Activated B cell treated with CpG ODN at 0.5 μM for 24 hours (primary cell): ENCODE data around the gene LUC7L. TPM values are rescaled to one million over a fixed set of nuclear protein-coding genes. Genes with fewer than 3 reads are reported as not detected.

Experiments used
- ATAC-seq: fragments of 200-7000 bp; cut with Tn5 transposase; one replicate; pipeline ENCODE4 v1.10.0; 2021; ENCODE audit warnings: low read depth, mild to moderate bottlenecking, moderate library complexity
- CTCF ChIA-PET: fragments of 350-600 bp; sonication (Branson Sonifier 250); formaldehyde crosslinking; loops from one replicate; lab custom pipeline; 2021; ENCODE audit warnings: antibody characterized with exemption; lab: Charles Lee
- POLR2A ChIA-PET: fragments of 350-600 bp; sonication (Branson Sonifier 250); formaldehyde crosslinking; loops from one replicate; lab custom pipeline; 2021; ENCODE audit warnings: antibody characterized with exemption; lab: Charles Lee
- DNase-seq: peaks from one replicate; pipeline ENCODE4 v3.0.0; 2022
- H3K27ac Mint-ChIP-seq: one replicate; pipeline ENCODE4 v1.8.0; 2020; ENCODE audit warnings: mixed read lengths
- H3K27me3 Mint-ChIP-seq: one replicate; pipeline ENCODE4 v1.8.0; 2021; ENCODE audit warnings: mixed read lengths
- H3K36me3 Mint-ChIP-seq: one replicate; pipeline ENCODE4 v1.8.0; 2021; ENCODE audit warnings: low read depth, mixed read lengths
- H3K4me1 Mint-ChIP-seq: one replicate; pipeline ENCODE4 v1.8.0; 2021; ENCODE audit warnings: mixed read lengths
- H3K4me3 Mint-ChIP-seq: one replicate; pipeline ENCODE4 v1.8.0; 2020; ENCODE audit warnings: mild to moderate bottlenecking, mixed read lengths
- H3K9me3 Mint-ChIP-seq: one replicate; pipeline ENCODE4 v1.8.0; 2020; ENCODE audit warnings: mixed read lengths
- CTCF ChIP-seq: fragments of 200-600 bp; IDR thresholded peaks from one replicate; pipeline ENCODE4 v1.8.0; 2022; ENCODE audit warnings: antibody characterized with exemption, mild to moderate bottlenecking
- intact Hi-C: fragments of 100-400 bp; cut with micrococcal nuclease; formaldehyde crosslinking; loops from one replicate; pipeline ENCODE4 v1.15.1; 2024
- total RNA-seq: library from RNA; stranded (reverse); gene quantifications from 2 replicates; pipeline ENCODE4 v1.2.3, GENCODE V29; 2022

Gene LUC7L
- total RNA-seq, 1 donor from 2014 or later: 100 TPM

- ATAC-seq: no peak
- no peak for DNase-seq
- H3K27ac Mint-ChIP-seq: no peak overlapping the region
- POLR2A ChIA-PET: no interaction called here
- H3K27me3 Mint-ChIP-seq: no peaks in the 10 kb centered on the region
- H3K9me3 Mint-ChIP-seq: no peaks in the 10 kb centered on the region
- H3K36me3 Mint-ChIP-seq: peaks cover 58% of the 10 kb centered on the region
- H3K4me3 Mint-ChIP-seq: no peak overlapping the region
- peaks cover 9% of the 10 kb centered on the region for H3K4me1 Mint-ChIP-seq
- CTCF ChIA-PET: no interaction called here
- intact Hi-C loops: no loop called here
- TF ChIP-seq CTCF: no peak
Measured at GRCh38 chr16:254461-254860, 25.2 kb upstream of the LUC7L start.

- no peak for DNase-seq
Measured at GRCh38 chr16:253833-254232, 24.6 kb upstream of the LUC7L start.

DNA sequence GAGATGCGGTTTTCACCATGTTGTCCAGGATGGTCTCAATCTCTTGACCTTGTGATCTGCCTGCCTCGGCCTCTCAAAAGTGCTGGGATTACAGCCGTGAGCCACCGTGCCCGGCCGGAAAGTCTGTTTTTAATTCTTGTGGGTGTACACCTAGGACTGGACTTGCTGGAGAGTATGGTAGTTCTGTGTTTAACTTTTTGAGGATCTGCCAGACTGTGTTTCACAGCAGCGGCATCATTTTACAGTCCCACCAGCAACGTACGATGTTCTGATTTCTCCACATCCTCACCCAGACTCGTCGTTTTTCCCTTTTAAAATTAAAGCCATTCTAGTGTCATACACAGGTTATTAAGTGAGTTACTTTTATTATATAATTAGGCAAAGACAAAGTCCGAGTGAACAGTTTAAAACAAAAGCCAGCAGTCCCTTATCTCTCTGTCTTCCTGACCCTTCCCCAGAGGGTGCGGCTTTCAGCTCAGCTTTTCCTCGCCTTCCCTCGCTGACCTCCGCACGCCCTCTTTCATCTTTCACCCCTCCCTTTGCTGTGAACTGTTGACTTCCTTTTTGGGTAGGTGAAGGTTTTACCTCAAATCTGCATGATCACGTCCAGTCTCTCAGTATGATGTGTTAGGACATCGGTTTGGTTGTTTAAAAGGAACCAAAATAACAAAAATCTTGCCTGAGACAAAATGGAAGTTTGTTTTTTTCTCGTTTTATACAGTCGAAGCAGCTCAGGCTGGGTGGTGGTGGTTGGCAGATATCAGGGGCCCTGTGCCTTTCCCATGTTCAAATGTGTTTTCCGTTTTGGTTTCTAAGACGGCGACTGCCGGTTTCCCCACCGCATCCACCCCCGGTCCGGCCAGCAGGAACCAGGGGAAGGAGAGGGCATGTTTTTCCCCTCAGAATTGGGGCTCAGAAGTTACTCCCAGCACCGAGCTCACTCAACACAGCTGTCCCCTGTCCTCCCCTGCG is 23.4 kb upstream of the LUC7L start:
- no peaks in the 10 kb centered on the region for H3K9me3 Mint-ChIP-seq
- ATAC-seq (peak; percentile 47), DNase-seq (no peak)
- POLR2A ChIA-PET: interaction anchor here (0.6 to 2.1 kb wide), 3 partner anchors 17 to 114 kb away, joined by 3 to 15 read pairs (median 10); partner anchors contain the start of genes FAM234A and NPRL3
- H3K4me1 Mint-ChIP-seq: peaks cover 9% of the 10 kb centered on the region
- CTCF ChIA-PET: no interaction called here
- H3K36me3 Mint-ChIP-seq: peaks cover 52% of the 10 kb centered on the region
- no peaks in the 10 kb centered on the region for H3K27me3 Mint-ChIP-seq
- peak overlapping the region; percentile 73 for H3K27ac Mint-ChIP-seq
- TF ChIP-seq CTCF: no peak
- intact Hi-C loops: no loop called here
- peak overlapping the region; percentile 73 for H3K4me3 Mint-ChIP-seq

More at GRCh38 chr16:253833-254232, 24.6 kb upstream of the LUC7L start:
- no peaks in the 10 kb centered on the region for H3K27me3 Mint-ChIP-seq
- ChIA-PET CTCF (no interaction called here), POLR2A (no interaction called here)
- H3K4me1 Mint-ChIP-seq: peaks cover 9% of the 10 kb centered on the region
- peaks cover 53% of the 10 kb centered on the region for H3K36me3 Mint-ChIP-seq
- intact Hi-C loops: no loop called here
- no peak overlapping the region for H3K27ac Mint-ChIP-seq
- H3K4me3 Mint-ChIP-seq: no peak overlapping the region
- H3K9me3 Mint-ChIP-seq: no peaks in the 10 kb centered on the region
- ATAC-seq: no peak
- TF ChIP-seq CTCF: no peak

GRCh38 chr16:249431-249830 is 20.2 kb upstream of the LUC7L start:
- Mint-ChIP-seq H3K9me3 (no peaks in the 10 kb centered on the region), H3K36me3 (peaks cover 31% of the 10 kb centered on the region), H3K27me3 (no peaks in the 10 kb centered on the region), H3K4me1 (peaks cover 9% of the 10 kb centered on the region), H3K27ac (no peak overlapping the region), H3K4me3 (no peak overlapping the region)
- intact Hi-C loops: no loop called here
- CTCF ChIA-PET: no interaction called here
- TF ChIP-seq CTCF: no peak
- DNase-seq (no peak), ATAC-seq (no peak)
- POLR2A ChIA-PET: no interaction called here

DNA sequence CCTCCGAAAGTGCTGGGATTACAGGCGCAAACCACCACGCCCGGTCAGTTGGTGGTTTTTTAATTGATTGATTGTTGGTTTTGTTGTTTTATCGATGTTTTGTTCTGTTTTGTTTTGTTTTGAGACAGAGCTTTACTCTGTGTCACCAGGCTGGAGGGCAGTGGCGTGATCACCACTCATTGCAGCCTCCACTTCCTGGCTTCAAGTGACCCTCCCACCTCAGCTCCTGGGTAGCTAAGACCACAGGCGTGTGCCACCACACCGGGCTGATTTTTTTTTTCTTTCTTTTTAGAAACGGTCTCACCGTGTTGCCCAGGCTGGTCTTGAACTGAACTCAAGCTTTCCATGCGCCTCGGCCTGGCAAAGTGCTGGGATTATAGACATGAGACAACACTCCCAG is 17.8 kb upstream of the LUC7L start:
- ChIA-PET CTCF (no interaction called here), POLR2A (no interaction called here)
- no peaks in the 10 kb centered on the region for H3K9me3 Mint-ChIP-seq
- no peak overlapping the region for H3K4me3 Mint-ChIP-seq
- H3K27me3 Mint-ChIP-seq: no peaks in the 10 kb centered on the region
- H3K4me1 Mint-ChIP-seq: peaks cover under 1% of the 10 kb centered on the region
- H3K36me3 Mint-ChIP-seq: peaks cover 14% of the 10 kb centered on the region
- ATAC-seq (no peak), DNase-seq (no peak)
- H3K27ac Mint-ChIP-seq: no peak overlapping the region
- intact Hi-C loops: no loop called here
- TF ChIP-seq CTCF: no peak
